H1 (cell line): ENCODE results near the gene GRID1. TPM values are rescaled to one million over a fixed set of nuclear protein-coding genes. Genes with fewer than 3 reads are reported as not detected.

Experiments used
- CTCF ChIA-PET: fragments of 300-600 bp; sonication (Branson Sonifier 250); formaldehyde crosslinking; loops from one replicate; lab custom pipeline; 2021; ENCODE audit not compliant: partially characterized antibody; lab: Charles Lee
- POLR2A ChIA-PET: fragments of 300-600 bp; sonication (Branson Sonifier 250); formaldehyde crosslinking; loops from one replicate; lab custom pipeline; 2021; ENCODE audit warnings: inconsistent platforms; ENCODE audit not compliant: partially characterized antibody; lab: Charles Lee
- DNase-seq, 2 experiments: peaks; one replicate each; pipeline versions ENCODE4 v3.0.0 to v3.0.0-alpha.2; 2010 to 2022; ENCODE audit warnings: low spot score in 2 of 2, low read depth in 1 of 2, mixed read lengths in 1 of 2
- FAIRE-seq: peaks from 2 replicates; lab custom pipeline; 2011; peaks lifted over from hg19 to GRCh38; lab: Jason Lieb, UNC
- H2AFZ ChIP-seq: 2 replicates; pipeline ENCODE4 v1.8.1; 2012; ENCODE audit warnings: low read length, inconsistent platforms
- H2AK5ac ChIP-seq: 2 replicates; pipeline ENCODE4 v1.6.1; 2013; ENCODE audit warnings: low read depth, low read length
- H2BK120ac ChIP-seq: replicated peaks from 2 replicates; pipeline ENCODE3; 2013; ENCODE audit warnings: low read depth, low read length, inconsistent platforms
- H2BK12ac ChIP-seq: 2 replicates; pipeline ENCODE4 v1.6.1; 2013; ENCODE audit warnings: low read depth, low read length
- H2BK15ac ChIP-seq: 2 replicates; pipeline ENCODE4 v1.6.1; 2013; ENCODE audit warnings: low read length
- H2BK20ac ChIP-seq: 2 replicates; pipeline ENCODE4 v1.6.1; 2013; ENCODE audit warnings: low read length
- H2BK5ac ChIP-seq: 2 replicates; pipeline ENCODE4 v1.6.1; 2013; ENCODE audit warnings: low read depth, low read length
- H3K14ac ChIP-seq: 2 replicates; pipeline ENCODE4 v1.6.1; 2013; ENCODE audit warnings: inconsistent platforms; ENCODE audit not compliant: insufficient read length
- H3K18ac ChIP-seq: 2 replicates; pipeline ENCODE4 v1.6.1; 2013; ENCODE audit warnings: low read length; ENCODE audit errors: extremely low read depth
- H3K23ac ChIP-seq: 2 replicates; pipeline ENCODE4 v1.6.1; 2013; ENCODE audit warnings: inconsistent platforms; ENCODE audit not compliant: insufficient read length
- H3K23me2 ChIP-seq: 2 replicates; pipeline ENCODE4 v1.6.1; 2013; ENCODE audit warnings: low read depth, low read length
- H3K27ac ChIP-seq: 2 replicates; pipeline ENCODE4 v1.6.1; 2011; ENCODE audit warnings: low read depth, low read length, inconsistent platforms
- H3K27me3 ChIP-seq, 4 experiments: replicated peaks in 1 of 4; 1 replicate in 1 of 4; 2 replicates in 3 of 4; pipeline versions ENCODE4 v1.6.1 to v1.8.1; 2011 to 2013; ENCODE audit warnings: low read length in 3 of 4, mild to moderate bottlenecking in 3 of 4, inconsistent platforms in 2 of 4, mixed read lengths in 2 of 4, moderate library complexity in 1 of 4; ENCODE audit not compliant: control insufficient read depth in 3 of 4, insufficient read depth in 3 of 4; ENCODE audit errors: extremely low read depth in 1 of 4
- H3K36me3 ChIP-seq, 4 experiments: 2 replicates each; pipeline versions ENCODE4 v1.6.1 to v1.8.1; 2011 to 2013; ENCODE audit warnings: mild to moderate bottlenecking in 4 of 4, low read length in 3 of 4, moderate library complexity in 2 of 4, control low read depth in 1 of 4, inconsistent platforms in 1 of 4; ENCODE audit not compliant: insufficient read depth in 4 of 4, control insufficient read depth in 2 of 4
- H3K4ac ChIP-seq: replicated peaks from 2 replicates; pipeline ENCODE3; 2013; ENCODE audit warnings: low read length, low read depth, mixed read lengths, inconsistent platforms; ENCODE audit not compliant: insufficient read length
- H3K4me1 ChIP-seq, 4 experiments: replicated peaks in 1 of 4; 1 replicate in 1 of 4; 2 replicates in 3 of 4; pipeline versions ENCODE4 v1.6.1 to v1.8.1; 2011 to 2013; ENCODE audit warnings: low read length in 3 of 4, inconsistent platforms in 2 of 4, mixed read lengths in 1 of 4; ENCODE audit not compliant: insufficient read depth in 4 of 4, control insufficient read depth in 3 of 4
- H3K4me2 ChIP-seq, 2 experiments: 2 replicates each; pipeline versions ENCODE4 v1.6.1 to v1.8.1; 2011 to 2013; ENCODE audit warnings: low read depth in 2 of 2, low read length in 2 of 2, control low read depth in 1 of 2, inconsistent platforms in 1 of 2, mild to moderate bottlenecking in 1 of 2; ENCODE audit not compliant: insufficient read depth in 1 of 2
- H3K4me3 ChIP-seq, 4 experiments: fragments of 200-600, 300-600 bp in 1 of 4; sonication (generic), shearing (Covaris generic), sonication (Bioruptor Twin) in 1 of 4; 2 replicates each; pipeline versions ENCODE4 v1.5.1 to v1.8.1; 2011 to 2016; ENCODE audit warnings: low read length in 4 of 4, low read depth in 3 of 4, control low read depth in 2 of 4, inconsistent platforms in 2 of 4, mild to moderate bottlenecking in 2 of 4, mixed read lengths in 1 of 4, moderate library complexity in 1 of 4; ENCODE audit not compliant: insufficient read depth in 2 of 4; ENCODE audit errors: extremely low read depth in 1 of 4
- H3K56ac ChIP-seq: replicated peaks from 2 replicates; pipeline ENCODE3; 2013; ENCODE audit warnings: low read depth, mild to moderate bottlenecking, mixed read lengths, low read length, inconsistent platforms; ENCODE audit not compliant: insufficient read length
- H3K79me1 ChIP-seq: 2 replicates; pipeline ENCODE4 v1.6.1; 2013; ENCODE audit warnings: low read depth, low read length, control low read depth
- H3K79me2 ChIP-seq, 2 experiments: 2 replicates each; pipeline versions ENCODE4 v1.6.1 to v1.8.1; 2012 to 2013; ENCODE audit warnings: low read length in 2 of 2, mild to moderate bottlenecking in 2 of 2, inconsistent platforms in 1 of 2; ENCODE audit not compliant: insufficient read depth in 2 of 2, control insufficient read depth in 1 of 2
- H3K9ac ChIP-seq, 4 experiments: replicated peaks in 1 of 4; 1 replicate in 1 of 4; 2 replicates in 3 of 4; pipeline versions ENCODE4 v1.6.1 to v1.8.1; 2011 to 2013; ENCODE audit warnings: low read depth in 3 of 4, low read length in 3 of 4, control low read depth in 2 of 4, mild to moderate bottlenecking in 2 of 4, moderate library complexity in 2 of 4, inconsistent platforms in 1 of 4; ENCODE audit errors: extremely low read depth in 1 of 4
- H3K9me3 ChIP-seq, 2 experiments: 2 replicates each; pipeline versions ENCODE4 v1.6.1 to v1.8.1; 2012 to 2013; ENCODE audit warnings: mild to moderate bottlenecking in 2 of 2, moderate library complexity in 2 of 2, control low read depth in 1 of 2, inconsistent platforms in 1 of 2, low read depth in 1 of 2, low read length in 1 of 2, mixed read lengths in 1 of 2; ENCODE audit not compliant: insufficient read depth in 2 of 2
- H4K20me1 ChIP-seq, 2 experiments: replicated peaks in 1 of 2; 2 replicates each; pipeline versions ENCODE3 to v1.8.1; 2011 to 2013; ENCODE audit warnings: inconsistent platforms in 2 of 2, low read length in 2 of 2, mild to moderate bottlenecking in 1 of 2; ENCODE audit not compliant: insufficient read depth in 2 of 2, control insufficient read depth in 1 of 2
- H4K5ac ChIP-seq: 2 replicates; pipeline ENCODE4 v1.6.1; 2013; ENCODE audit warnings: low read length, low read depth, mixed read lengths, inconsistent platforms; ENCODE audit not compliant: insufficient read length
- H4K8ac ChIP-seq: 2 replicates; pipeline ENCODE4 v1.8.0; 2013; ENCODE audit warnings: mild to moderate bottlenecking, moderate library complexity, low read length, inconsistent platforms; ENCODE audit not compliant: insufficient read depth; ENCODE audit errors: extremely low read depth
- H4K91ac ChIP-seq: replicated peaks from 2 replicates; pipeline ENCODE3; 2013; ENCODE audit warnings: low read length, mixed read lengths, inconsistent platforms; ENCODE audit not compliant: insufficient read length
- POLR2A ChIP-seq, 2 experiments: IDR thresholded peaks; 1 replicate in 1 of 2; 2 replicates in 1 of 2; pipeline ENCODE4 v1.6.1; 2011; ENCODE audit warnings: low read depth in 2 of 2, low read length in 2 of 2, mild to moderate bottlenecking in 2 of 2; ENCODE audit errors: control extremely low read depth in 1 of 2
- POU5F1 ChIP-seq: IDR thresholded peaks from 2 replicates; pipeline ENCODE4 v1.6.1; 2011; ENCODE audit warnings: low read depth, mild to moderate bottlenecking, low read length, moderate library complexity
- RXRA ChIP-seq: IDR thresholded peaks from 2 replicates; pipeline ENCODE4 v1.6.1; 2011; ENCODE audit warnings: low read depth, mild to moderate bottlenecking, low read length, moderate library complexity; ENCODE audit not compliant: insufficient read depth
- SAP30 ChIP-seq: fragments of 300-600 bp; sonication (generic); IDR thresholded peaks from 2 replicates; pipeline ENCODE4 v1.7.1; 2012; ENCODE audit warnings: low read length, moderate library complexity, mild to moderate bottlenecking, inconsistent platforms; ENCODE audit not compliant: insufficient read depth, insufficient replicate concordance
- WGBS, 2 experiments: shearing (Covaris generic) in 1 of 2; methylation state at CpG; one replicate each; pipeline versions ENCODE4 v1.1.6 to v1.1.7; 2013 to 2015; ENCODE audit warnings: low lambda C conversion rate in 2 of 2, mixed read lengths in 2 of 2, inconsistent platforms in 1 of 2, low coverage in 1 of 2, missing lambda C conversion rate in 1 of 2; ENCODE audit not compliant: insufficient replicate concordance in 2 of 2, insufficient coverage in 1 of 2, insufficient read length in 1 of 2; ENCODE audit errors: extremely low coverage in 1 of 2, missing lambda C conversion rate in 1 of 2; 5-methylcytosine and 5-hydroxymethylcytosine counted together
- polyA plus RNA-seq, 7 experiments: library from polyadenylated mRNA; depleted of rRNA in 3 of 7; stranded (reverse) in 5 of 7; unstranded in 2 of 7; fragments of >200 nt in 5 of 7; fragments of 200-250 nt in 2 of 7; gene quantifications; 1 replicate in 5 of 7; 2 replicates in 1 of 7; 4 replicates in 1 of 7; pipeline versions ENCODE4 v1.2.1 to v1.2.3, GENCODE V29; 2011 to 2013; ENCODE audit warnings: missing spikeins in 2 of 7, mixed read lengths in 2 of 7
- total RNA-seq: library from RNA; stranded (reverse); fragmentation: NEBNext Ultra II Directional; extraction: Animal tissue kit (Norgen Biotek cat#: 25700); gene quantifications from 2 replicates; pipeline ENCODE4 v1.2.1, GENCODE V29; 2021

GRID1 gene
- total and polyA plus RNA-seq, 2 of the 8 experiments (the other 6 are each of a cell fraction or from before 2014, with no cell fraction given) = 0.22 to 0.30 TPM

DNA sequence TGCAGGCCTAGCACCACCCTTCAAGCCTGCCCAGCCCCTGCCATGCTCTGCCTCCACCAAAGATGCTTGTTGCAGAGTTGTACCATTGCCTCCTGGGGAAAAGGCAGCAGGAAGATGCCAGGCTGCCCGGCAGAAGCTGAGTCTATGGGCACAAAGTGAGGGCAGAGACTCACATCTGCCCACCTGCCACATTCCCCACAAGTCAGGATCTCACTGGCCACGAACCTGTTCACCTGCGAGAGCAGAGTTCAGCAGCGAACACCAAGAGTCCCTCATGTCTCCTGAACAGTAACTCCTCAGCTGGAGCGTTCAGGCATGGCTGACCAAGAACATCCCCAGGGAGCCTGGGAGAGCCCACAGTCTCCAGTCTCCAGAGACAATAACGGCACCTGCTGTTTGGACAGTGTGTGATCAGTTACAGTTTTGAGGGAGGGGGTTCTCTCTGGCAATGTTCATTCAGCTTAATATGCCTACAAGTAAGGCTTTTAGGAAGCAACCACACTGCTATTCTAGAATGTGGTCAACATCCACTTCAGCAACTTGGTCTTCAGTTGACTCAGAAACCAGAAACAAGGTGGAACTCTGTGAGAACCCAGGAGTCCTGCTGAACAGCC, 78.5 kb downstream of the GRID1 start:
- Histone ChIP-seq H2AFZ (no peak overlapping the region), H3K79me1 (no peaks in the 10 kb centered on the region), H3K4me1 (peaks cover 0 to 12% (median 8%) of the 10 kb centered on the region in 4 experiments; a peak in 5 of 7 replicates), H3K4me3 (no peak overlapping the region), H2BK120ac (no peak overlapping the region), H4K8ac (peak overlapping the region; percentile 57; the same call in 1 of the 2 replicates), H3K23ac (no peak overlapping the region), H3K9ac (no peak overlapping the region), H3K4me2 (no peak overlapping the region), H4K5ac (no peak overlapping the region), H3K14ac (no peak overlapping the region), H3K27me3 (no peaks in the 10 kb centered on the region; a peak in 2 of 7 replicates), H3K79me2 (no peaks in the 10 kb centered on the region), H2BK5ac (no peak overlapping the region), H3K27ac (no peak overlapping the region), H2BK15ac (peak overlapping the region; percentile 18; the same call in 1 of the 2 replicates), H4K20me1 (no peaks in the 10 kb centered on the region), H3K23me2 (peaks cover 12% of the 10 kb centered on the region; the same call in 1 of the 2 replicates), H3K56ac (no peak overlapping the region), H4K91ac (no peak overlapping the region), H3K18ac (no peak overlapping the region), H2BK12ac (no peak overlapping the region), H2BK20ac (no peak overlapping the region), H3K9me3 (no peaks in the 10 kb centered on the region), H3K36me3 (no peaks in the 10 kb centered on the region), H2AK5ac (no peak overlapping the region), H3K4ac (no peak overlapping the region)
- TF ChIP-seq RXRA (no peak), POLR2A (IDR thresholded peaks at IDR 0.05; ENCODE audit: control extremely low read depth in 1 of 2, low read depth in 2 of 2, low read length in 2 of 2) (no peak), SAP30 (no peak), POU5F1 (no peak)
- 80% methylated on average over 6 of the region's 6 CpGs; no CpG with 5 or more reads in 1 of the 2 experiments for WGBS, 2 experiments
- POLR2A ChIA-PET = no interaction called here
- CTCF ChIA-PET = interaction anchor here (1.2 to 10.5 kb wide), 7 partner anchors 9 to 74 kb away, joined by 3 to 137 read pairs (median 5); no protein-coding TSS in a partner anchor
- DNase-seq = peak in 1 of 2 experiments; percentile 22
- no peak for FAIRE-seq
